ENCODE data around the gene TULP3. TPM values are rescaled to one million over a fixed set of nuclear protein-coding genes. Genes with fewer than 3 reads are reported as not detected.

TULP3 gene, protein sequence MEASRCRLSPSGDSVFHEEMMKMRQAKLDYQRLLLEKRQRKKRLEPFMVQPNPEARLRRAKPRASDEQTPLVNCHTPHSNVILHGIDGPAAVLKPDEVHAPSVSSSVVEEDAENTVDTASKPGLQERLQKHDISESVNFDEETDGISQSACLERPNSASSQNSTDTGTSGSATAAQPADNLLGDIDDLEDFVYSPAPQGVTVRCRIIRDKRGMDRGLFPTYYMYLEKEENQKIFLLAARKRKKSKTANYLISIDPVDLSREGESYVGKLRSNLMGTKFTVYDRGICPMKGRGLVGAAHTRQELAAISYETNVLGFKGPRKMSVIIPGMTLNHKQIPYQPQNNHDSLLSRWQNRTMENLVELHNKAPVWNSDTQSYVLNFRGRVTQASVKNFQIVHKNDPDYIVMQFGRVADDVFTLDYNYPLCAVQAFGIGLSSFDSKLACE
- 7.3 and 7.8 TPM in 2 replicates for total RNA-seq (2013; cell fraction: nucleolus; rRNA removed)
- total RNA-seq (2014; rRNA removed) (6.7 and 7.9 TPM in 2 replicates), total RNA-seq (2014; rRNA removed; fragmentation: Illumina TruSeq; extraction: Trizol) (7.0 TPM in 2 replicates), total RNA-seq (2021) (7.8 and 8.5 TPM in 2 replicates), polyA plus RNA-seq (2011; rRNA removed) (6.0 and 8.4 TPM in 2 replicates), polyA plus RNA-seq (2014; fragmentation: Illumina TruSeq; extraction: Trizol) (9.8 and 10.4 TPM in 2 replicates), polyA plus RNA-seq (2014; fragmentation: Nextera tagmentation; extraction: Ambion mirVana) (1 to 10 TPM; 3.1 to 3.9 TPM), polyA plus RNA-seq (2014; rRNA removed) (8.4 and 9.3 TPM in 2 replicates), polyA plus RNA-seq (2016; fragmentation: Nextera tagmentation; extraction: Ambion mirVana) (1 to 10 TPM; 7.8 to 8.3 TPM), polyA minus RNA-seq (2011; rRNA and poly(A)+ RNA removed) (6.1 and 6.6 TPM in 2 replicates), Bru-seq, nascent RNA (percentile 60 among the genes with signal in this experiment), BruChase-seq, experiment 1, labeled RNA remaining after a 6-hour chase (percentile 64 among the genes with signal in this experiment), BruChase-seq, experiment 2, labeled RNA remaining after a 2-hour chase (percentile 65 among the genes with signal in this experiment)
- 5.3 TPM for polyA plus RNA-seq (2011; ENCODE audit: low read depth)
- 7.5 and 8.4 TPM in 2 replicates for polyA plus RNA-seq (2011; cell fraction: cytosol; rRNA removed)
- 9.2 and 9.7 TPM in 2 replicates for polyA plus RNA-seq (2011; cell fraction: nucleus; rRNA removed)
- polyA plus RNA-seq (2012) = 7.9 and 8.6 TPM in 2 replicates
- 2.9 and 5.7 TPM in 2 replicates for polyA minus RNA-seq (2011; cell fraction: cytosol; rRNA and poly(A)+ RNA removed)
- polyA minus RNA-seq (2011; cell fraction: nucleus; rRNA and poly(A)+ RNA removed) = 1.8 and 2.9 TPM in 2 replicates
- long read RNA-seq, experiment 1, partial matches to known transcripts = 0 of 5 reads
- long read RNA-seq, experiment 1, other reads (novel, unspliced or antisense) = 5 of 5 reads
- long read RNA-seq, experiment 2, transcript TULP3-202 (11 exons, 3,076 nt) = major isoform, 9 of 22 reads
- long read RNA-seq, experiment 2, partial matches to known transcripts = 4 of 22 reads
- long read RNA-seq, experiment 2, other reads (novel, unspliced or antisense) = 9 of 22 reads

DNA sequence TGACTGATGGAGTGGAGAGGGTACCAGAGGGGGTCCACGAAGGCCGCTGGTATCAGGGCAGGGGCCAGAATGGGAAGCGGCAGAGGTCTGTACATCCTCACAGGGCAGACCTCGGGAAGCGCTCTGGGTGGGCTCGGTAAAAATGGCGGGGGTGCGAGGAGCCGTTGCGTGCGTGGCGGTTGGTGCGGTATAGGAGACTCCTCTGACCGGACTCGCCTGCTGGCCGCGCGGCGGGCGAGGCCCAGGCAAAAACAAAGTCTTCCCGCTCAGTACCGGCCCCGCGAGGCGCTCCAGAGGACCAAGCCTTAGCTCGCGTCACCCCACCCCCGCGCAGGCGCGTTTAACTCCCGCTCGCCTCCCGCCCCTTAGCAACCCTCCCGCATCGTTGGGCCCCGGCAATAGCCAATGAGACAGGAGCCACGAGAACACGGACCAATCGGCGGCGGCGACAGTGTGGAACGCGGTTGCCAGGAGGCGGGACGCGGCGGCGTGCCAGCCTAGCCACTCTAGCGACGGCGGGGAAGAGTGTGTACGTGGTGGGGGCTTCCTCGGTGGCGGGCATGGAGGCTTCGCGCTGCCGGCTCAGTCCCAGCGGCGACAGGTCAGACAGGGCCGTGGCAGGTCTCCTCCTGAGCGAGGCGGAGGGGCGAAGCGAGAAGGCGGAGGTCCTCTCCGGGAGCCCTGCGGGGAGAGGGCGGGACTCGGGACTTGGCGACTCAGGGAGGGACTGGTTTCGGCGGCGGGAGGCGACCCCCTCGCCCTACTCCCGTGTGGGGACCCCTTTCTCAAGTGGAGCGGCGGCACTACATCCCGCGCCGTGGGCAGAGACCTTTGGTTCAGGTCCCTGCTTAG is at the start of gene TULP3:
TULP3 (plus strand) TSS at position 504 of the 852 bp plus-strand sequence; CDS start at position 561, 57 bp downstream.
- H3K9me3 ChIP-seq (replicated peaks; ENCODE audit: control insufficient read depth, insufficient read depth, low read length) = no peaks in the 10 kb centered on the region
- H3K4me2 ChIP-seq (ENCODE audit: control insufficient read depth, insufficient read depth) = peak within 1 kb of the TSS; percentile 99
- H4K20me1 ChIP-seq (ENCODE audit: control insufficient read depth, insufficient read depth) = no peaks in the 10 kb centered on the region
- no TSS peak for BruUV-seq (replicated peaks)
- ChIA-PET SMC1A (ENCODE audit: uncharacterized antibody, unreplicated experiment) (interaction anchor here (0.6 to 1.3 kb wide), 2 partner anchors 12 to 92 kb away, joined by 3 read pairs; no protein-coding TSS in a partner anchor), POLR2A (interaction anchor here (0.6 to 2.1 kb wide), 6 partner anchors 10 to 22 kb away, joined by 3 to 9 read pairs (median 4); partner anchors contain the start of genes FOXM1 and RHNO1), RAD21 (ENCODE audit: unreplicated experiment) (interaction anchor here (0.8 to 1.0 kb wide), 2 partner anchors 43 to 151 kb away, joined by 3 to 4 read pairs; no protein-coding TSS in a partner anchor), CTCF (interaction anchor here (0.6 to 1.6 kb wide), 4 partner anchors 10 to 82 kb away, joined by 3 to 6 read pairs (median 4); no protein-coding TSS in a partner anchor)
- in situ Hi-C loops (cut with MboI) (no loop called here), intact Hi-C loops (cut with micrococcal nuclease; ENCODE audit: unreplicated experiment) (loop anchor here (5.0 kb wide), 1 partner anchor 42 kb away; no protein-coding TSS in a partner anchor)
- FAIRE-seq (peak; percentile 83), ATAC-seq (peak; percentile 99), DNase-seq (ENCODE audit: low read depth, low spot score) (peak; percentile 78)
- peaks cover 0 to 5% of the 10 kb centered on the region in 2 experiments; a peak in 2 of 4 replicates for H3K36me3 ChIP-seq (ENCODE audit: control insufficient read depth in 2 of 2, insufficient read depth in 2 of 2, low read length in 1 of 2)
- peak within 1 kb of the TSS; percentile 76 for H3K27ac ChIP-seq (ENCODE audit: control insufficient read depth, insufficient read depth)
- peaks cover 4% of the 10 kb centered on the region for H3K4me1 ChIP-seq (ENCODE audit: control insufficient read depth, insufficient read depth, low read length)
- H3K79me2 ChIP-seq (ENCODE audit: control insufficient read depth, insufficient read depth, low read length) = peaks cover 2% of the 10 kb centered on the region; the same call in 1 of the 2 replicates
- no peaks in the 10 kb centered on the region for H3K27me3 ChIP-seq (replicated peaks in 1 of 2; ENCODE audit: control insufficient read depth in 2 of 2, insufficient read depth in 2 of 2, low read length in 1 of 2)
- peak within 1 kb of the TSS; percentile 90 for H3K4me3 ChIP-seq
- under 1% methylated on average over 65 of the region's 83 CpGs for WGBS (ENCODE audit: insufficient coverage, insufficient replicate concordance, low lambda C conversion rate, missing lambda C conversion rate)
- H2AFZ ChIP-seq (ENCODE audit: control insufficient read depth, low read depth, low read length) = peak within 1 kb of the TSS; percentile 91
- H3K9ac ChIP-seq (ENCODE audit: control insufficient read depth, insufficient read depth, low read length) = peak within 1 kb of the TSS; percentile 77
- TF ChIP-seq HCFC1 (IDR thresholded peaks at IDR 0.05; ENCODE audit: low read length) = peak; percentile 36; the same call in 1 of the 2 replicates
- TF ChIP-seq POLR2A (IDR thresholded peaks at IDR 0.05; ENCODE audit: low read depth, low read length) = peak; percentile 89
- no peak for TF ChIP-seq ZBTB11 (CRISPR knock-in tag; IDR thresholded peaks at IDR 0.05)
- TF ChIP-seq, protein P1, sequence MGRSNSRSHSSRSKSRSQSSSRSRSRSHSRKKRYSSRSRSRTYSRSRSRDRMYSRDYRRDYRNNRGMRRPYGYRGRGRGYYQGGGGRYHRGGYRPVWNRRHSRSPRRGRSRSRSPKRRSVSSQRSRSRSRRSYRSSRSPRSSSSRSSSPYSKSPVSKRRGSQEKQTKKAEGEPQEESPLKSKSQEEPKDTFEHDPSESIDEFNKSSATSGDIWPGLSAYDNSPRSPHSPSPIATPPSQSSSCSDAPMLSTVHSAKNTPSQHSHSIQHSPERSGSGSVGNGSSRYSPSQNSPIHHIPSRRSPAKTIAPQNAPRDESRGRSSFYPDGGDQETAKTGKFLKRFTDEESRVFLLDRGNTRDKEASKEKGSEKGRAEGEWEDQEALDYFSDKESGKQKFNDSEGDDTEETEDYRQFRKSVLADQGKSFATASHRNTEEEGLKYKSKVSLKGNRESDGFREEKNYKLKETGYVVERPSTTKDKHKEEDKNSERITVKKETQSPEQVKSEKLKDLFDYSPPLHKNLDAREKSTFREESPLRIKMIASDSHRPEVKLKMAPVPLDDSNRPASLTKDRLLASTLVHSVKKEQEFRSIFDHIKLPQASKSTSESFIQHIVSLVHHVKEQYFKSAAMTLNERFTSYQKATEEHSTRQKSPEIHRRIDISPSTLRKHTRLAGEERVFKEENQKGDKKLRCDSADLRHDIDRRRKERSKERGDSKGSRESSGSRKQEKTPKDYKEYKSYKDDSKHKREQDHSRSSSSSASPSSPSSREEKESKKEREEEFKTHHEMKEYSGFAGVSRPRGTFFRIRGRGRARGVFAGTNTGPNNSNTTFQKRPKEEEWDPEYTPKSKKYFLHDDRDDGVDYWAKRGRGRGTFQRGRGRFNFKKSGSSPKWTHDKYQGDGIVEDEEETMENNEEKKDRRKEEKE (IDR thresholded peaks at IDR 0.05) = no peak
- no peak for TF ChIP-seq BCL3 (IDR thresholded peaks at IDR 0.05; ENCODE audit: borderline replicate concordance, insufficient read depth, low read depth, low read length, poor library complexity, severe bottlenecking)
- TF ChIP-seq PML (IDR thresholded peaks at IDR 0.05; ENCODE audit: low read length) = no peak
- TF ChIP-seq IKZF2 (IDR thresholded peaks at IDR 0.05) = no peak
- TF ChIP-seq POLR2AphosphoS5 (IDR thresholded peaks at IDR 0.05; ENCODE audit: low read length) = peak; percentile 60
